HEK293T (cell line): ENCODE measurements around the gene CENPM.
A peak's percentile ranks its signal among the peaks of the same experiment; 100 is the strongest.

Experiments used
- ARNT ChIP-seq: fragments of 450-650 bp; IDR thresholded peaks from 2 replicates; pipeline ENCODE4 v1.6.1; 2017; ENCODE audit warnings: mild to moderate bottlenecking
- BHLHE40 ChIP-seq: fragments of 450-650 bp; IDR thresholded peaks from 2 replicates; pipeline ENCODE4 v1.6.1; 2016; ENCODE audit warnings: mild to moderate bottlenecking, moderate library complexity, borderline replicate concordance
- ELF4 ChIP-seq: fragments of 450-650 bp; IDR thresholded peaks from 2 replicates; pipeline ENCODE4 v1.6.1; 2017; ENCODE audit warnings: antibody characterized with exemption
- FOXA1 ChIP-seq: fragments of 450-650 bp; IDR thresholded peaks from 2 replicates; pipeline ENCODE4 v1.6.1; 2016; ENCODE audit warnings: mild to moderate bottlenecking
- FOXK2 ChIP-seq: fragments of 450-650 bp; IDR thresholded peaks from 2 replicates; pipeline ENCODE4 v1.6.1; 2016; ENCODE audit warnings: mild to moderate bottlenecking
- FOXM1 ChIP-seq: fragments of 450-650 bp; IDR thresholded peaks from 2 replicates; pipeline ENCODE4 v1.6.1; 2017; ENCODE audit warnings: mild to moderate bottlenecking, borderline replicate concordance
- LEF1 ChIP-seq: fragments of 450-650 bp; IDR thresholded peaks from 2 replicates; pipeline ENCODE4 v1.6.1; 2017; ENCODE audit warnings: mild to moderate bottlenecking, borderline replicate concordance
- NFRKB ChIP-seq: fragments of 450-650 bp; IDR thresholded peaks from 2 replicates; pipeline ENCODE4 v1.6.1; 2016; ENCODE audit warnings: mild to moderate bottlenecking, moderate library complexity
- SP1 ChIP-seq: fragments of 450-650 bp; IDR thresholded peaks from 2 replicates; pipeline ENCODE4 v1.6.1; 2017
- SUZ12 ChIP-seq: fragments of 450-650 bp; IDR thresholded peaks from 2 replicates; pipeline ENCODE4 v1.6.1; 2016; ENCODE audit warnings: mild to moderate bottlenecking
- TARDBP ChIP-seq: fragments of 450-650 bp; IDR thresholded peaks from 2 replicates; pipeline ENCODE4 v1.6.1; 2016
- ZNF384 ChIP-seq: fragments of 450-650 bp; IDR thresholded peaks from 2 replicates; pipeline ENCODE4 v1.6.1; 2016
- TF ChIP-seq, protein P1 (sequence below): fragments of 450-650 bp; IDR thresholded peaks from 2 replicates; pipeline ENCODE4 v1.6.1; 2016

DNA sequence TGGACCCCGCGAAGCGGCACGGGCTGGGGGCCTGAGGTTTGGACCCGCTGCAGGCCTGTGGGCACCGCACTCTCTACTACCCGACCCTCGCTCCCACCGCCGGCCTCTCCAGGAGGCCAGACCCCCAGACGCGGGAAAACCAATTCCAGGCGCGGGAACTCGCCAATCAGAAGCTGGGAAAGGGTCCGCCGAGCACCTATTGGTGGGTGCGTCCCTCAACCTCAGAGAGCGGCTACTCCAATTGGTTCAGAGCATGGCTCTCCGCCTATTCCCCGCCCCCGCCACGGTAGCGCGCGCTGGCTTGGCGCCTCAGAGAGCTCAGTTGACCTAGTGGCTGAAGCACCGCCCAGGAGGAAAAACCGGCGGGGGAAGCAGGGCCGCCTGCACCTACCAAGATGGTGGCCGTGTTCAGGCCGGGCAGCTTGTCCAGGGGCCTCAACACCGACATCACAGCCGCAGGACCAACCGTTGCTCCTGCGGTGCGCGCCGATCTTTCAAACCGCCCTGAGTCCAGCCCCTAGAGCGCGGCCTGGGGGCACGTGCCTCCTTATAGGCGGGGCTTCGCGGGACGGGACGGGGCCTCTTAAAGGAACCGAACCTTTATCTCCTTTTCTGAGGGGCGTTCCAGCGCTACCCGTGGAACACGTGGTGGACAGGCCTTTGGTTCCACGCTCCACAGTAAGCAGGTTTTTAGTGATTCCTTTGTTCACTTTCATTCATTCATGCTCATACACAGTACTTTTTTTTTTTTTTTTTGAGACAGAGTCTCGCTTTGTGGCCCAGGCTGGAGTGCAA, at the start of gene CENPM:
- TF ChIP-seq SP1 (no peak), FOXK2 (no peak), BHLHE40 (no peak), ARNT (no peak), NFRKB (no peak), FOXA1 (no peak), SUZ12 (no peak), ELF4 (no peak), TARDBP (no peak), LEF1 (no peak), ZNF384 (no peak), FOXM1 (no peak)
- TF ChIP-seq, protein P1, sequence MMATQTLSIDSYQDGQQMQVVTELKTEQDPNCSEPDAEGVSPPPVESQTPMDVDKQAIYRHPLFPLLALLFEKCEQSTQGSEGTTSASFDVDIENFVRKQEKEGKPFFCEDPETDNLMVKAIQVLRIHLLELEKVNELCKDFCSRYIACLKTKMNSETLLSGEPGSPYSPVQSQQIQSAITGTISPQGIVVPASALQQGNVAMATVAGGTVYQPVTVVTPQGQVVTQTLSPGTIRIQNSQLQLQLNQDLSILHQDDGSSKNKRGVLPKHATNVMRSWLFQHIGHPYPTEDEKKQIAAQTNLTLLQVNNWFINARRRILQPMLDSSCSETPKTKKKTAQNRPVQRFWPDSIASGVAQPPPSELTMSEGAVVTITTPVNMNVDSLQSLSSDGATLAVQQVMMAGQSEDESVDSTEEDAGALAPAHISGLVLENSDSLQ, result peak; percentile 97
